GM18861 (cell line): ENCODE results near the gene TIE1.

Source experiments
- ATAC-seq: cut with Tn5 transposase; IDR thresholded peaks from one replicate; pipeline ENCODE4 v1.9.1; 2021; ENCODE audit not compliant: unreplicated experiment

TIE1 gene

GRCh38 chr1:43311521-43311920 lies 10.7 kb downstream of the TIE1 start:
- no peak for ATAC-seq

- ATAC-seq = no peak
These were observed 11.4 kb downstream of the TIE1 start for GRCh38 chr1:43312212-43312623.

GRCh38 chr1:43312663-43313515 lies 12.1 kb downstream of the TIE1 start:
- no peak for ATAC-seq

- no peak for ATAC-seq
These were observed 13.0 kb downstream of the TIE1 start for GRCh38 chr1:43313771-43314170.

- ATAC-seq = no peak
These were observed 13.5 kb downstream of the TIE1 start for GRCh38 chr1:43314233-43314632.

- no peak for ATAC-seq
These were observed 14.7 kb downstream of the TIE1 start for GRCh38 chr1:43315481-43315880.

GRCh38 chr1:43315963-43316737 lies 15.4 kb downstream of the TIE1 start:
- ATAC-seq = no peak

- ATAC-seq = no peak
These were observed 16.1 kb downstream of the TIE1 start for GRCh38 chr1:43316738-43317520.

GRCh38 chr1:43317817-43318471 lies 17.2 kb downstream of the TIE1 start:
- no peak for ATAC-seq

GRCh38 chr1:43318831-43319230 lies 18.0 kb downstream of the TIE1 start:
- ATAC-seq = no peak

GRCh38 chr1:43319288-43319687 lies 18.5 kb downstream of the TIE1 start:
- no peak for ATAC-seq

GRCh38 chr1:43319766-43320165 lies 19.0 kb downstream of the TIE1 start:
- no peak for ATAC-seq

GRCh38 chr1:43321331-43321891 lies 20.6 kb downstream of the TIE1 start:
- no peak for ATAC-seq

- ATAC-seq = no peak
These were observed 21.7 kb downstream of the TIE1 start for GRCh38 chr1:43322506-43322905.

GRCh38 chr1:43324810-43325209 lies 24.0 kb downstream of the TIE1 start:
- no peak for ATAC-seq

- ATAC-seq = no peak
These were observed 24.6 kb downstream of the TIE1 start for GRCh38 chr1:43325381-43325780.

- ATAC-seq = no peak
These were observed 26.9 kb downstream of the TIE1 start for GRCh38 chr1:43327549-43328292.

GRCh38 chr1:43329995-43330751 lies 29.4 kb downstream of the TIE1 start:
- ATAC-seq = no peak

GRCh38 chr1:43331688-43332087 lies 30.9 kb downstream of the TIE1 start:
- ATAC-seq = no peak
